ENCODE measurements around the gene PINLYP. TPM values are rescaled to one million over a fixed set of nuclear protein-coding genes. Genes with fewer than 3 reads are reported as not detected.

Gene PINLYP
- total and polyA plus RNA-seq, 2 donors (not counting 3 experiments of a cell fraction or from before 2014, with no cell fraction given) = 5.5 TPM

DNA sequence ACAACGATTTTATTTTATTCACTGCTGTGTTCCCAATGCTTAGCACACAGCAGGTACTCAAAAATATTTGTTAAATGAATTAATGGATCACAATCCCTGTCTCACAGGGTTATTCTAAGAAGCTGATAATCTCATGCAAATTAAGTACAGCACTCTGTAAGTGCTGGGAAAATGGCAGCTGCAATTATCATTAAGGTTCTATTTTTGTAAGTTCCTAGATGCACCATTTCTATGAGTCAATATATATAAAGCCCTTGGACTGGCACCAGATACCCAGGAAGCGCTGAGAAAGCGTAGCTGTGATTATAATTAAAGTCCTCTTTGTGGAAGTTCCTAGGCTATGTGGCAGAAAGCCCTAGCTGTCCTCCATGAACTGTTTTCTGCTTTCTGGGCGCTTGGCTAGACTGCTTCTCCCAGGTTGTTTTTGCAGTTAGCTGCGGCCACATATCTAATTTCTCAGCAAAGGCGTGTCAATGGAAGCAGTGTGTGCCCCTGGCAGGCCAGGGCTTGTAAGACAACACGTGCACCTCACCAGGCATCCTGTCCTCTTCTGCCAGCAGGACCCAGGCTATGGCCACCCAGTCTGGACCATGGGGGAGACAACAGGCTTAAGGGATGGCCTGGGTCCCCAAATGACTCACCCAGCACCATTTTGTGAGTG lies 31.1 kb downstream of the PINLYP start:
- no peaks in the 10 kb centered on the region for H3K9me3 ChIP-seq (replicated peaks; ENCODE audit: control insufficient read depth, insufficient read depth, low read length)
- H3K27ac ChIP-seq (ENCODE audit: insufficient read depth, low read depth, low read length) = no peak overlapping the region
- H3K4me1 ChIP-seq (ENCODE audit: control insufficient read depth, extremely low read depth, insufficient read depth, low read length) = no peaks in the 10 kb centered on the region
- H2AFZ ChIP-seq (ENCODE audit: low read depth, low read length) = no peak overlapping the region
- no TSS peak for BruUV-seq (replicated peaks)
- TF ChIP-seq, protein P1, sequence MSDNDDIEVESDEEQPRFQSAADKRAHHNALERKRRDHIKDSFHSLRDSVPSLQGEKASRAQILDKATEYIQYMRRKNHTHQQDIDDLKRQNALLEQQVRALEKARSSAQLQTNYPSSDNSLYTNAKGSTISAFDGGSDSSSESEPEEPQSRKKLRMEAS (IDR thresholded peaks at IDR 0.05; ENCODE audit: insufficient read depth, insufficient read length) = no peak
- TF ChIP-seq POLR2A (IDR thresholded peaks at IDR 0.05; ENCODE audit: low read depth, low read length) (no peak), POLR2AphosphoS5 (IDR thresholded peaks at IDR 0.05; ENCODE audit: insufficient read depth, low read depth, low read length) (no peak), MYC (IDR thresholded peaks at IDR 0.05; ENCODE audit: low read depth, low read length) (no peak), GATA2 (IDR thresholded peaks at IDR 0.05; ENCODE audit: insufficient read depth, insufficient read length, low read depth, low read length) (no peak), FOS (IDR thresholded peaks at IDR 0.05; ENCODE audit: borderline replicate concordance, insufficient read depth, low read length) (no peak)
- H3K27me3 ChIP-seq (ENCODE audit: control insufficient read depth in 2 of 2, insufficient read depth in 2 of 2, low read length in 2 of 2) = no peaks in the 10 kb centered on the region
- H3K36me3 ChIP-seq (ENCODE audit: control insufficient read depth in 2 of 2, extremely low read depth in 1 of 2, insufficient read depth in 2 of 2, low read length in 2 of 2) = peaks cover 0 to 15% of the 10 kb centered on the region in 2 experiments
- intact Hi-C loops (cut with micrococcal nuclease) (no loop called here), dilution Hi-C loops (cut with MboI; ENCODE audit: extremely low pct_ligation_motif_present, low sequenced_read_pairs) (no loop called here)
- no peak overlapping the region for H3K4me3 ChIP-seq (replicated peaks in 1 of 3; ENCODE audit: insufficient read depth in 1 of 3, low read depth in 1 of 3, low read length in 3 of 3)
- no peak overlapping the region for H3K4me2 ChIP-seq (ENCODE audit: insufficient read depth, low read length)
- POLR2A ChIA-PET = no interaction called here
- no peak for FAIRE-seq
- H4K20me1 ChIP-seq (replicated peaks; ENCODE audit: control insufficient read depth, extremely low read depth, insufficient read depth, low read length) = no peaks in the 10 kb centered on the region
- H3K79me2 ChIP-seq (ENCODE audit: control insufficient read depth, insufficient read depth, low read length) = peaks cover under 1% of the 10 kb centered on the region
- DNase-seq (ENCODE audit: low read depth, low spot score) = no peak
- no peaks in the 10 kb centered on the region for H3K9me1 ChIP-seq (replicated peaks; ENCODE audit: control insufficient read depth, extremely low read depth, insufficient read depth, low read length)
- CTCF ChIA-PET = interaction anchor here (1.5 kb wide), 1 partner anchor 12 kb away, joined by 4 read pairs; no protein-coding TSS in a partner anchor
- H3K9ac ChIP-seq (replicated peaks; ENCODE audit: extremely low read depth, insufficient read depth, low read length) = no peak overlapping the region

All from endothelial cell of umbilical vein (primary cell).